Measurements from ENCODE around the gene PARVG.

PARVG gene

DNA sequence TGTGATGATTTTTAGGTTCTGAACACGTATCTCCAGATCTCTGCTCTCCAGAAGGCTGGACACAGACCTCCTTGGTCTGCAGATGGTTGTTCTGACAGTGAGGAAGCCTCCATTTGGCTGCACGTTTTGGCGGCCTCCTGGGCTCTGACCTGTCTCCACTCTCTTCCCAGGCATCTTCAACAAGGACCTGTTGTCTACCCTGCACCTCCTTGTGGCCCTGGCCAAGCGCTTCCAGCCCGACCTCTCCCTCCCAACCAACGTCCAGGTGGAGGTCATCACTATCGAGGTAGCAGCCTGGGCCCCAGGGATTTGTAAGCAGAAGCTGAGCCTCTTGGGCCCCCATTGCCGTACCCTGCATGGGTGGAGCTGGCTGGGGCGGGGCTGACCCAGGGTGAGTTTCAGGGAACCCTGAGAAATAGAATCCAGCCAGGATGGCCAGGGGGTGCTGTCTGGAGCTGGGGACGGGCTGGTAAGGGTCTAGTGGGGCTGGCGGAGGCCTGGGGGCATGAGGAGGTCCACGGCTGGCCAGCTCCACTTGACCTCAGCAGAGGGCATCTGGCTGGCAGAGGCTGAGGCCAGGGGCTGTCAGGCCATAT lies 9.8 kb downstream of the PARVG start:
- TF ChIP-seq Cebpa-rat (IDR thresholded peaks at IDR 0.05): no peak
- H3K4me1 ChIP-seq: peaks cover 52 to 97% (median 86%) of the 10 kb centered on the region in 10 experiments
- H3K9me3 ChIP-seq (replicated peaks in 1 of 11): peaks cover 0 to 7% (median 0%) of the 10 kb centered on the region in 11 experiments; a peak in 1 of 22 replicates
- H3K4me2 ChIP-seq: peak overlapping the region; percentile 64 to 90 (median 78)
- H3K9ac ChIP-seq: peak overlapping the region in 1 of 11 experiments; percentile 28; a peak in 1 of 22 replicates
- peaks cover 15 to 36% (median 24%) of the 10 kb centered on the region in 11 experiments; a peak in 21 of 22 replicates for H3K27me3 ChIP-seq
- H3K4me3 ChIP-seq: no peak overlapping the region
- H3K36me3 ChIP-seq: peaks cover 0 to 50% (median 15%) of the 10 kb centered on the region in 11 experiments; a peak in 17 of 22 replicates
- no peak overlapping the region for H3K27ac ChIP-seq
- peaks cover 14 to 100% (median 80%) of the 10 kb centered on the region in 11 experiments; a peak in 21 of 22 replicates for H4K20me1 ChIP-seq

GRCh38 chr22:44191036-44191454 lies 10.3 kb downstream of the PARVG start:
- no peak for TF ChIP-seq Cebpa-rat (IDR thresholded peaks at IDR 0.05)
- Histone ChIP-seq H3K4me2 (peak overlapping the region; percentile 64 to 90 (median 78)), H3K27me3 (peaks cover 15 to 36% (median 24%) of the 10 kb centered on the region in 11 experiments; a peak in 21 of 22 replicates), H3K36me3 (peaks cover 0 to 50% (median 10%) of the 10 kb centered on the region in 11 experiments; a peak in 17 of 22 replicates), H3K27ac (no peak overlapping the region), H3K9ac (peak overlapping the region in 1 of 11 experiments; percentile 28; a peak in 1 of 22 replicates), H3K4me3 (no peak overlapping the region), H3K9me3 (replicated peaks in 1 of 11) (peaks cover 0 to 7% (median 0%) of the 10 kb centered on the region in 11 experiments; a peak in 1 of 22 replicates), H3K4me1 (peaks cover 52 to 100% (median 88%) of the 10 kb centered on the region in 10 experiments), H4K20me1 (peaks cover 14 to 100% (median 77%) of the 10 kb centered on the region in 11 experiments; a peak in 21 of 22 replicates)

DNA sequence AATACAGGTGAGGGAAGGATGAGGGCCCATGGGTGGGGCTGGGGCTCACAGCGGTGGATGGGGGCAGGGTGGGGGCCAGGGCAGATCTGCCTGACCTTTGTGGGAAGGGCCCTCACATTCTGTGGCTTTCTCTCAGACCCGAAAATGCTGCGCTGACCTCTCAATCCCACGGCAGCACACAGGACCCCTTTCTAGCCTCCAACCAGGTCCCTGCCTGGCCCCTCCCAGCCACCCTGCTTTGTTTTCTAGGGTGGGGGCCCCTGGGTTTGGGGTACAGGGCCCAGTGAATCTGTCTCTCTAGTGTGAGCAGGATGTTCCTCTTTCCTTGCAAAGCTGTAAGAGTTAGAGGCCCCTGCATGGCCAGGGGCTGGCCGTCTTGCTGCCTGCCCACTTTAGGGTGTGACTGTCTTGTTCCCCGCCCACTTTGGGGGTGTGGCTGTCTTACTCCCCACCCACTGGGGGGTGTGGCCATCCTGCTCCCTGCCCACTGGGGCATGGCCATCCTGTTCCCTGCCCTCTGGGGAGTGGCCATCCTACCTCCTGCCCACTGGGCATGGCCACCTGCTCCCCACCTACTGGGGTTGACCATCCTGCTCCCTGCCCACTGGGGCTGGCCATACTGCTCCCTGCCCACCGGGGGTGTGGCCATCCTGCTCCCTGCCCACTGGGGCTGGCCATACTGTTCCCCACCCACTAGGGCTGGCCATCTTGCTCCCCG lies 11.5 kb downstream of the PARVG start:
- no peak for TF ChIP-seq Cebpa-rat (IDR thresholded peaks at IDR 0.05)
- Histone ChIP-seq H3K27me3 (peaks cover 15 to 36% (median 24%) of the 10 kb centered on the region in 11 experiments; a peak in 21 of 22 replicates), H3K4me3 (peak overlapping the region in 1 of 10 experiments; percentile 31; a peak in 2 of 20 replicates), H3K9me3 (replicated peaks in 1 of 11) (peaks cover 0 to 7% (median 0%) of the 10 kb centered on the region in 11 experiments; a peak in 1 of 22 replicates), H3K36me3 (peaks cover 0 to 51% (median 1%) of the 10 kb centered on the region in 11 experiments; a peak in 11 of 22 replicates), H3K9ac (no peak overlapping the region), H3K4me2 (peak overlapping the region; percentile 39 to 90 (median 78); a peak in 21 of 22 replicates), H3K4me1 (peaks cover 40 to 93% (median 89%) of the 10 kb centered on the region in 10 experiments), H4K20me1 (peaks cover 2 to 100% (median 73%) of the 10 kb centered on the region in 11 experiments; a peak in 20 of 22 replicates), H3K27ac (no peak overlapping the region)

DNA sequence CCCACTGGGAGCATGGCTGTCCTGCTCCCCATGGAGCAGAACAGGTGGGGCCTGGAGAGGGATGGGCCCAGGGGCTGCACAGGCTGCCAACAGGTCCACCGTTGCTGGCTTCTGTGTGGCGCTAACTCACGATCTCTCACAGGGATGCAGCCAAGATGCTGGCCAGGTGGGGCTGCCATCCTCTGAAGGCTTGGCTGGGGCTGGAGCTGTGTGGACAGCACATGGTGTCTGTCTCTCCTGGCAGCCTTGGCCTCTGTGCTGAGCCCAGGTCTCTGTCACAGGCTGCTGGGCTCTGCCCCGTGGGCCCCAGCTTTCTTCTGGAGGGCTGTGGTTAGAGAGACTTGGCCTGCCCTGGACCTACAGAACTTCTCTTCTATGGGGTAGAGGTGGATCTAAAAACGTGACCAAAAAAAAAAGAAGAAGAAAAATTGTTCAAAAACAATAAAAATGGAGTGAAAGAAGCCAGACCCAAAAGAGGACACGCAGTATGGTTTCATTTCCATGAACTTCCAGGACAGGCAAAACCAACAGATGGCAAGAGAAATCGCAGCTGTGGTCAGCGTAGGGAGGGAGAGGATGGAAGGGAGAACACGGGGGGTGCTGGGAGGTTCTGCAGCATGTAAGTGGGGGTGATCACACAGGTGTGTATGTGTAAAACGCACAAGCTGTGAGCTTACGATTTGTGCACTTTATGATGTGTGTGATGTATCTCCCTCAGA lies 12.2 kb downstream of the PARVG start:
- Histone ChIP-seq H3K4me1 (peaks cover 40 to 89% (median 83%) of the 10 kb centered on the region in 10 experiments), H3K27ac (no peak overlapping the region), H3K9ac (peak overlapping the region in 1 of 11 experiments; percentile 18; a peak in 1 of 22 replicates), H3K9me3 (replicated peaks in 1 of 11) (peaks cover 0 to 7% (median 0%) of the 10 kb centered on the region in 11 experiments; a peak in 1 of 22 replicates), H3K36me3 (peaks cover 0 to 56% (median 8%) of the 10 kb centered on the region in 11 experiments; a peak in 11 of 22 replicates), H3K27me3 (peaks cover 9 to 36% (median 24%) of the 10 kb centered on the region in 11 experiments; a peak in 21 of 22 replicates), H3K4me2 (peak overlapping the region; percentile 39 to 90 (median 78); a peak in 21 of 22 replicates), H4K20me1 (peaks cover 0 to 100% (median 68%) of the 10 kb centered on the region in 11 experiments; a peak in 20 of 22 replicates), H3K4me3 (peak overlapping the region in 1 of 10 experiments; percentile 31; a peak in 2 of 20 replicates)
- no peak for TF ChIP-seq Cebpa-rat (IDR thresholded peaks at IDR 0.05)

GRCh38 chr22:44193535-44193891 lies 12.8 kb downstream of the PARVG start:
- no peak overlapping the region for H3K9ac ChIP-seq
- H4K20me1 ChIP-seq: peaks cover 0 to 97% (median 62%) of the 10 kb centered on the region in 11 experiments; a peak in 20 of 22 replicates
- peaks cover 7 to 36% (median 21%) of the 10 kb centered on the region in 11 experiments; a peak in 21 of 22 replicates for H3K27me3 ChIP-seq
- peaks cover 40 to 83% (median 77%) of the 10 kb centered on the region in 10 experiments for H3K4me1 ChIP-seq
- H3K4me2 ChIP-seq: peak overlapping the region in 9 of 11 experiments; percentile 64 to 90 (median 79); a peak in 17 of 22 replicates
- TF ChIP-seq Cebpa-rat (IDR thresholded peaks at IDR 0.05): no peak
- H3K4me3 ChIP-seq: no peak overlapping the region
- H3K36me3 ChIP-seq: peaks cover 0 to 58% (median 14%) of the 10 kb centered on the region in 11 experiments; a peak in 12 of 22 replicates
- peaks cover 0 to 7% (median 0%) of the 10 kb centered on the region in 11 experiments; a peak in 1 of 22 replicates for H3K9me3 ChIP-seq (replicated peaks in 1 of 11)
- H3K27ac ChIP-seq: no peak overlapping the region

DNA sequence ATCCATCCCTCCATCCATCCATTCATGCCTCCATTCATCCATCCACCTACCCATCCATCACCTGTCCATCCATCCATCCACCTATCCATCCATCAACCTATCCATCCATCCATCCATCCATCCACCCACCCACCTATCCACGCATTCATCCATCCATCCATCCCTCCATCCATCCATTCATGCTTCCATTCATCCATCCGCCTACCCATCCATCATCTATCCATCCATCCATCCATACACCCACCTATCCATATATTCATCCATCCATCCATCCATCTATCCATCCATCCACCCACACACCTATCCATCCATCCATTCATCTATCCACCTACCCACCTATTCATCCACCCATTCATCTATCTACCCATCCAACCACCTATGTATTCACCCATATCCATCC lies 13.8 kb downstream of the PARVG start:
- no peak for TF ChIP-seq Cebpa-rat (IDR thresholded peaks at IDR 0.05)
- Histone ChIP-seq H3K9me3 (replicated peaks in 1 of 11) (peaks cover 0 to 7% (median 0%) of the 10 kb centered on the region in 11 experiments; a peak in 1 of 22 replicates), H3K9ac (no peak overlapping the region), H3K27ac (no peak overlapping the region), H3K4me2 (peak overlapping the region in 8 of 11 experiments; percentile 74 to 90 (median 79); a peak in 15 of 22 replicates), H3K27me3 (peaks cover 0 to 36% (median 14%) of the 10 kb centered on the region in 11 experiments; a peak in 15 of 22 replicates), H4K20me1 (peaks cover 6 to 93% (median 59%) of the 10 kb centered on the region in 11 experiments; a peak in 18 of 22 replicates), H3K36me3 (peaks cover 0 to 68% (median 22%) of the 10 kb centered on the region in 11 experiments; a peak in 14 of 22 replicates), H3K4me3 (no peak overlapping the region), H3K4me1 (peaks cover 34 to 79% (median 74%) of the 10 kb centered on the region in 10 experiments)

DNA sequence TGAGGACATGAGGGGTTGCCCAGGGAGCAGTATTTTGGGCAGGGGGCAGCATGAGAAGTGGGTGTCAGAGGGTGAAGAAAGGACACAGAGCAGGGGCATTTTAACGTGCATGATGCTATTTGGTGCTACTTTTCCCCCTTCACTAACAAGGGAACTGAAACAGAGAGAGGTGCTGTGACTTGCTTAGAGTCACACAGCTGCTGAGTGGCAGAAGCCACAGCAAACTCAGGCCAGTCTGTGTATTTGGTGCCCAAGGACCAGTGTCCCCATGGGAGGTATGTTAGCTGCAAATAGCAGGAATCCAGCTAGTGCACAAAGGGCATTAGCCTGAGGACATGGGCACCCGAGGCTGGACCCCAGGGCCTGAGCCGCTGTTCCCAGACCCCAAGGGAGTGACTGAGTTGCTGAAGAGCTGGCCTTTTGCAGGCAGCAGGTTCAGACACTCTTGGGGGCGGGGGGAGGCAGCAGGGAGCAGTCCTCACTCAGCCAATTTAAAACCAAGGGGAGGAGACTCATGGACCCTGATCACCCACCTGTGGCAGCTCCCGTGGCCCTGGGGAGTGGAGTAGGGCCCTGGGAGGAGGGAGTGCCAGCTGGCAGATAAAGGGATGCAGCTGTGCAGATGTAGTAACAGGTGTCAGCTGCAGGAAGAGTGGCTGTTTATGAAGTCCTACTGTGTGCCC lies 14.6 kb downstream of the PARVG start:
- Histone ChIP-seq H3K27ac (no peak overlapping the region), H3K36me3 (peaks cover 0 to 75% (median 29%) of the 10 kb centered on the region in 11 experiments; a peak in 14 of 22 replicates), H4K20me1 (peaks cover 14 to 93% (median 62%) of the 10 kb centered on the region in 11 experiments; a peak in 19 of 22 replicates), H3K9me3 (replicated peaks in 1 of 11) (peaks cover 0 to 7% (median 0%) of the 10 kb centered on the region in 11 experiments; a peak in 1 of 22 replicates), H3K4me1 (peaks cover 35 to 79% (median 75%) of the 10 kb centered on the region in 10 experiments), H3K9ac (no peak overlapping the region), H3K4me3 (no peak overlapping the region), H3K4me2 (peak overlapping the region in 8 of 11 experiments; percentile 74 to 90 (median 79); a peak in 16 of 22 replicates), H3K27me3 (peaks cover 0 to 29% (median 9%) of the 10 kb centered on the region in 11 experiments; a peak in 15 of 22 replicates)
- TF ChIP-seq Cebpa-rat (IDR thresholded peaks at IDR 0.05): no peak

All from BLaER1 treated with 17β-estradiol and CSF1 and Interleukin-3, amounts not matched to agents 10 nM and 100 nM (cell line).